GM20431 (cell line): ENCODE data around the gene SMIM24.
"Not testable (repeated sequence)": the region's sequence is repeated elsewhere in the genome, so short reads cannot be mapped to it uniquely, and the experiment has no call there.

ENCODE experiments used
- in situ Hi-C: fragments of 300-500 bp; cut with MseI, MboI; formaldehyde crosslinking; loops from one replicate; pipeline ENCODE4 v1.15.0; 2020; ENCODE audit warnings: low sequenced_read_pairs; ENCODE audit not compliant: unreplicated experiment

The SMIM24 gene

DNA sequence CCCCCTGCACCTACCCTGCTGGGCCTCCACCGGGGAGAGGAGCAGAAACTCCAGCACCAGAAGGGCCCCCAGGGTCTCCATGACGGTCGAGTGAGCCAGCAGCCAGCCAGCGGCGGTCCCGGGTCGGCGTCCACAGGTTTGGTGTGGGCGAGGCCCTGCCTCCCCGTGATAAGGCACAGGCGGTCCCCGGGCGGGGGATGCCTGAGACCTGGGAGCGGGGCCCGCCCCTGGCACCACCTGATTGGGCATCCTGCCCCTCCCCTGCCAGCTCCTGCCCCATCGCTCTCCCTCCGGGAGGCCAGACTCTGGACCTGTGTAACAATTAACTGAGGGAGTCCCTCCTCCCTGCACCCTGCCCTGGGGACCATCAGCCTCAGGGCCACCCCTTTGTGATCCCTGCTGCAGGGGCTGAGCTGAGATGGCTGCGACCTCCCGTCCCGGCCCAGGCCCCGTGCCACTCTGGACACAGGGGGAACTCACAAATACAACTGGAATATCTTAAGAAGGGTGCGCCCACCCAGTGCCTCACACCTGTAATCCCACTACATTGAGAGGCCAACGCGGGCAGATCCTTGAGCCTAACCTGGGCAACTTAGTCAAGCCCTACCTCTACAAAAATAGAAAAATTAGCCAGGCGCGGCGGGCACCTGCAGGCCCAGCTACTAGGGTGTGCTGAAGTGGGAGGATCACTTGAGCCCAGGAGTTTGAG, at the start of gene SMIM24:
SMIM24 (minus strand) TSS at position 143 of the 709 bp plus-strand sequence; CDS start at position 81, 62 bp downstream.
- in situ Hi-C loops: loop anchor here (5.0 kb wide), 1 partner anchor 153 kb away; no protein-coding TSS in a partner anchor

DNA sequence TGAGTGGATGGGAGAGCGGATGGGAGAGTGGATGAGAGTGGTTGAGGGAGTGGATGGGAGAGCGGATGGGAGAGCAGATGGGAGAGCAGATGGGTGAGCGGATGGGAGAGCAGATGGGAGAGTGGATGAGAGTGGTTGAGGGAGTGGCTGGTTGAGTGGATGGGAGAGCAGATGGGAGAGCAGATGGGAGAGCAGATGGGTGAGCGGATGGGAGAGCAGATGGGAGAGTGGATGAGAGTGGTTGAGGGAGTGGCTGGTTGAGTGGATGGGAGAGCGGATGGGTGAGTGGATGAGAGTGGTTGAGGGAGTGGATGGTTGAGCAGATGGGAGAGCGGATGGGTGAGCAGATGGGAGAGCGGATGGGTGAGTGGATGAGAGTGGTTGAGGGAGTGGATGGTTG, 49.0 kb upstream of the SMIM24 start:
- in situ Hi-C loops: not testable (repeated sequence)

DNA sequence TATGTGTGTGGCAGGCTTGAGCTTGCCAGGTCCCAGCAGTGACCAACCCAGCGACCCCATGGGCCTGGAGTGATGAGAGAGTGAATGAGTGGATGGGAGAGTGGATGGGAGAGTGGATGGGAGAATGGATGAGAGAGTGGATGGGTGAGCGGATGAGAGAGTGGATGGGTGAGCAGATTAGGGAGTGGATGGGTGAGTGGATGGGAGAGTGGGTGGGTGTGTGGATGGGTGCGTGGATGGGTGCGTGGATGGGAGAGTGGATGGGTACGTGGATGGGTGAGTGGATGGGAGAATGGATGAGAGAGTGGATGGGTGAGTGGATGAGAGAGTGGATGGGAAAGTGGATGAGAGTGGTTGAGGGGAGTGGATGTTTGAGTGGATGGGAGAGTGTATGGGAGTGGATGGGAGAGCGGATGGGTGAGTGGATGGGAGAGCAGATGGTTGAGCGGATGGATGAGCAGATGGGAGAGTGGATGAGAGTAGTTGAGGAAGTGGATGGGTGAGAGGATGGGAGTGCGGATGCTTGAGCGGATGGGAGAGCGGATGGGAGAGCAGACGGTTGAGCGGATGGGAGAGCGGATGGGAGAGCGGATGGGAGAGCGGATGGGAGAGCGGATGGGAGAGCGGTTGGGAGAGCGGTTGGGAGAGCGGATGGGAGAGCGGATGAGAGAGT, 48.4 kb upstream of the SMIM24 start:
- in situ Hi-C loops: no loop called here

DNA sequence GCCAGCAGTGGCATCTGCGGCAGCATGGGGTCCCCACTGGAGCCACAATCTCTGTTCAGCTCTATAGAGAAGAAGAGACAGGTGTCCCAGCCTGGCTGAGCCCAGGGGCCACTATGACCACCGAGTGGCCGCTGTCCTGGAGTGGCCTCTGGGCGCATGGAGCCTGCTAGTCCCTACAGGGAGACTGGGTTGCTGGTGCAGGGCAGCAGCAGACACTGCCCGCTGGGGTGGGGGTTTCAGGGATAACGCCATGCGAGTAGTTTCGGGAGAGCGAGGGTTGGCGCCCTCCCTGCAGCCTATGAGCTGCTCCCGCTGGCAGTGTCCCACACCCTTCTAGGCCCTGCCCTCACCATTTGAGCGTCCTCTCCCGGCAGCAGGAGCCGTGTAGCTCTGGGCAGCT, 47.8 kb upstream of the SMIM24 start:
- in situ Hi-C loops: no loop called here

DNA sequence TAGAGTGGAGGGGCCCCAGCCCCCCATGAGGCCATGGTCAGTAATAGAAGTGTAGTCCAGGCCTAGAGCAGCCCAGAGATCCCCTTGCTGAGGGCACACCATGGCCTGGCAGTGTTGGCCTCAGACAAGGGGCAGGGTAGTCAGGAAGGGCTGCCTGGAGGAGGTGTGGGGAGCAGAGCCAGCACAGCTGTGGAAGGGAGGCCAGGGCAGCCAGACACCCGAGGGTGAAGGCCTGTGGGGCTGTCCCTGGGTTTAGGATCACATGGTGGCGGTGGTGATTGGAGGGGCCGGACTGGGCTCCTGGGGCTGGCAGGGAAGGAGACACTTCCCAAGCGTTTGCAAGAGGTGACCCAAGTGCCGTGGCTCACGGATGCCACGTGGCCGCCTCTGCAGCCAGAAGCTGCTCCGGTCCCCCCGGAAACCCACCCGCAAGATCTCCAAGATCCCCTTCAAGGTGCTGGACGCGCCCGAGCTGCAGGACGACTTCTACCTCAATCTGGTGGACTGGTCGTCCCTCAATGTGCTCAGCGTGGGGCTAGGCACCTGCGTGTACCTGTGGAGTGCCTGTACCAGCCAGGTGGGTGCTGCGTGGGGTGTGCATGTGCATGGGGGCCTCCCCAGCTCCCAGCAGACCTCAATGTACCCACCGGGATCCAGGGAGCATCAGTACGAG, 47.0 kb upstream of the SMIM24 start:
- in situ Hi-C loops: no loop called here

DNA sequence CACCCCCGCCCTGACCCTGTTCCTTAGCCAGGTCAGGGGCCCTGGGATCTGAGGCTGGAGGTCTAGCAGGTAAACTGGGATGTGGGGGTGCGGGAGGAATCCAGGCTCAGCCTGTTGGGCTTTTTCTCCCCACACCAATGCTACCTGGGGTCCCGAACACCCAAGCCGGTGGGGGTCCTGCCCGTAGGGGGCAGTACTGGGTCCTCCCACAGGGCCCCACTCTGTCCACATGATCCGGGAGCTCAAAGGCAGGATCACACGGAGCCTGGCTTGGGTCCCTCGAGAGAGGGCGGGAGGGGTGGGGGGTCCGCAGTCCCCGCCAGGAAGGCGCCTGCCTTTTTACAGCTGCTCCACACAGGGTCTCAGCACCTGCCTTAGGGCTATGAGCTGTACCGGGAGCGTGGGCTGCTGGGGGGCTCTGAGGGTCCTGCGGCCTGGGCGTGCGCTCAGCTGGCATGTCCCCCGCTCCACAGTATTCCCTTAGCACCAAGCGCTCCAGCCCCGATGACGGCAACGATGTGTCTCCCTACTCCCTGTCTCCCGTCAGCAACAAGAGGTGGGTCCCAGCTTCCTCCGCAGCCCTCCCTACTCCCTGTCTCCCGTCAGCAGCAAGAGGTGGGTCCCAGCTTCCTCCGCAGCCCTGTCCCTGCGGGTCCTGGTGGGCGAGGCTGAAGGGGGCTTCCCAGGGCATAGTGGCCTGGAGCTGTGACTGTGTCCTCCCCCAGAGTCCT, 46.3 kb upstream of the SMIM24 start:
- in situ Hi-C loops: no loop called here

DNA sequence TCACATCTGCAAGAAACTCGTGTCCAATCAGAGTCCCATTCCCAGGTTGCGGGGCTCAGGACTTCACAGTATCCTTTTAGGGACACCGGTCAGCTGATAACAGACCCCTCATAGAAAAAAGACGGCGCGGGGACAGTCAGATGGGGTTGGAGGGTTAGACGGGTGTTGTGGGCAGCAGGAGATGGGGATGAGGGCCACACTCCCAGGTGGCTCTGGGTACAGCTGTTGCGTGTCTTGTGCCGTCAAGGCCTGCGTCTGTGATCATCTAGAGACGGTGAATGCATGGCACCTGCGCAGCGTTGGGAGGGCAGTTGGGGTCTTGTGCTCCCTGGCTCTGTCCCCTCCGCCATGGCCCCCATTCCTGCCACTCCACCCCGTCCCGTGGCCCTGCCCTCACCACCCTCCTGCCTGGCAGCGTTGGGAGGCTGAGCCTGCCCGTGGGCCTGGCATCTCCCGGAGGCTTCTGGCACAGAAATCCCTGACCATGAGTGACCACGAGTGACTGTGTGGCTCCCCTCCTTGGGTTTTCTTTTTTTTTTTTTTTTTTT, 44.7 kb upstream of the SMIM24 start:
- in situ Hi-C loops: no loop called here

DNA sequence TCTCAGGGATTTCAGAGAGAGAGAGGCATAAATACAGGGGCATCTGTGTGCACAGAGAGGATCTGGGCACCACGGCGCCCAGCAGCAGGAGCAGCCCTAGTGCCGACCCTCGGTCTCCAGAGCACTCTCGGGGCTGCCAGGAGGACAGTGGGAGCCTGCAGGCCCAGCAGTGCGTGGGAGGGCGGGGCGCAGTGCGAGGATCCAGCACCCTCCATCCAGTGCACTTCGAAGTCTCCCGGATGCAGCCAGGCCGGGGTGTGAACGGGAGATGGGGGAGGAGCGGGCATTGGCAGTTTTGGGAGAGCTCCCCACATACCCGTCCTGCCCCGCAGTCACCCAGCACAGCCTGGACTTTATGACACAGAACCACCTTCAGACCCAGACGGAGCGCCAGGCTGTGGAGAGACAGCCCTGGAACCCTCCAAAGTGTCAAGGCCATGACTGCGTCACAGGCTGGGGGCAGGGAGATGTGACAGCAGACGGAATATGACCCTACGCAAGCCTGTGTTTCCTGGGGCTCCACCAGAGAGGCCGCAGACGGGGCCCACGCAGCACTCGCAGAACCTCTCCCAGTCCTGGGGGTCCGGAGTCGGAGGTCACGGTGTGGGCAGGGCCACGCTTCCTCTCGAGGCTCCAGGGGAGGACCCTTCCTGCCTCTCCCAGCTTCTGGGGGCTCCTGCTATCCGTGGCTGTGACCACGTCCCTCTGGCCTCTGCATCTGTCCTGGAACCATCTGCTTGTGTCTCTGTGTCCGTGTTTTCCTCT, 43.9 kb upstream of the SMIM24 start:
- in situ Hi-C loops: no loop called here

DNA sequence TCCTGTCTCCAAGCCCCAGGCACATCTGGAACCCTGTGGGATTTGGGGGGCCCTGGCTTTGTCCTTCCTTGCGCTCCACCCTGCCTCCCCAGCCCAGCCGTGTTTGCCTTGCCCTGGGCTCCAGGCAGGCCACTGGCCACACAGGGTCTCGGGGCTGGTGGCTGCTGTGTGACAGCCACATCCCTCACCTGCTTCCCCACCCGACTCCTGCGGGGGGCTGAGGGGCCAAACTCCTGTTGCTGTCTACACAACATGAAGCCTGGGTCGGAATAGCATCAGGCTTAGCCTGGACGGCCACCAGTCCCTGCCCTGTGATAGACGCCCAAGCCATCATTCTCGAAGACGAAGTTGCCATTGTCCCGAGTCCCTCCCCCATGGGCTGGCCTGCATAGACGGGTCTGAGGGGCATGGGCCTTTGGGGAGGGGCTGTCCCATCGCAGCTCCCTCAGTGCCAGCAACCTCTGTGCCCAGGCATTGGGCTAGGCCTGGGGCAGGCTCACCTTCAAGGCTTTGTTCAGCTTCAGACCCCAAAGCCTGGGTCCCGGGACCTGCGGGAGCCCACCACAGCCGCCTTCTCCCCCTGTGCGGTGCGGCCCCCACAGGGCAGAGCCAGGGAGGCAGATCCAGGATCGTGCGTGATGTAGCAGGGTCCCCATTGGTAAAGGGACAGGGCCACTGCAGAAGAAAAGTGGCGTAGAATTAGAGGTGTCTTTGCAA, 43.2 kb upstream of the SMIM24 start:
- in situ Hi-C loops: no loop called here

DNA sequence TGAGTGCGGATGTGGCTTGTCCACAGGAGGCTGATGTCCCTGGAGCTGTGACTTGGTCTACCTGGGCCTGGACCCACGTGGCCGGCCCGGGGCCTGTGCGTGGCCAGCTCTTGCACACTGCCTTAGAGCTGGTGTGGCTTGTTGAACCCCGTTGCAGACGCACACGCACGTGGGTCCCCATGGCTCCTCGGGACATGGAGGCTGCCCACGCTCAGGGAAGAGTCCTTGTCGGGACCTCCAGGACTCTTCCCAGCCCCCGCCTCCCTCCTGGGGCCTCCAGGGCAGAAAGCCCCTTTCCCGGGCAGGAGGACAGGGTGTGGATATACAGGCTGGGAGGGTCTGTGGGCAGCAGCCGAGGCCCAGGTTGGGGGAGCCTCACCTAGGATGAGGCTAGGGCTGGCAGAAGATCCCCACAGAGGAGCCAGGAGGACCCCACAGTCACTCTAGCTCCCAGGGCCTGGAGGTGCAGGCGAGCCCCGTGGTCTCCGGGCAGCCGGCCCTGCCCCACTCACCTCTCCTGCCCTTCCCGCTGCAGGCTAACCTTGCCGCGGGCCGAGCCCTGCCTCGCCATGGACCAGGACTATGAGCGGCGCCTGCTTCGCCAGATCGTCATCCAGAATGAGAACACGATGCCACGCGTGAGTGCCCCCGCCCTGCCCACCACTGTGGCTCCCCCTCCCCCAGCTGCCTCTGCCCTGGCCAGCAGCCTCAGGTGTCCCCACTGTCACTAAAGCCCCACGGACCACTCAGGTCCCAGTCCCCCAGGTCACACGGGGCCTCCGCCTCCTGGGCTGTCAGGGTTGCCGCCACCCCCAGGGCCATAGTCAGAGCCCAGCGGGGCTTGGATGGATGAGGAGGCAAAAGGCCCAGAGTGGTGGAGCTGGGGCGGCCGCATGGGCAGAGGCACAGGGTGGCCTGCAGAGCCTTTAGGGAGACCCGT, 42.4 kb upstream of the SMIM24 start:
- in situ Hi-C loops: no loop called here

DNA sequence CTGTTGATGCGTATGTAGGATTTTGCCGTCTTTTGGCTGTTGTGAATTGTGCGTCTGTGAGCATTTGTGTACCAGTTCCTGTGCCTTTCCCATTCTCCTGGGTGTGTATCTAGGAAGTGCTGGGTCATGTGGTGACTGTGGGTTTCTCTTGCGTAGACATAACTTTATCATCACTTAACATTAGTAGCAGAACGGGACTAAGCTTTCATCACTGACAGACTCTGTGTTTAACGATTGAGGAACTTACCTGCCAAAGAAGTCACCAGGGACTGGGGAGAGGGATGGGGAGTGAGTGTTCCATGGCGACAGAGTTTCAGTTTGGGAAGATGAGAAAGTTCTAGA, 40.8 kb upstream of the SMIM24 start:
- in situ Hi-C loops: no loop called here

DNA sequence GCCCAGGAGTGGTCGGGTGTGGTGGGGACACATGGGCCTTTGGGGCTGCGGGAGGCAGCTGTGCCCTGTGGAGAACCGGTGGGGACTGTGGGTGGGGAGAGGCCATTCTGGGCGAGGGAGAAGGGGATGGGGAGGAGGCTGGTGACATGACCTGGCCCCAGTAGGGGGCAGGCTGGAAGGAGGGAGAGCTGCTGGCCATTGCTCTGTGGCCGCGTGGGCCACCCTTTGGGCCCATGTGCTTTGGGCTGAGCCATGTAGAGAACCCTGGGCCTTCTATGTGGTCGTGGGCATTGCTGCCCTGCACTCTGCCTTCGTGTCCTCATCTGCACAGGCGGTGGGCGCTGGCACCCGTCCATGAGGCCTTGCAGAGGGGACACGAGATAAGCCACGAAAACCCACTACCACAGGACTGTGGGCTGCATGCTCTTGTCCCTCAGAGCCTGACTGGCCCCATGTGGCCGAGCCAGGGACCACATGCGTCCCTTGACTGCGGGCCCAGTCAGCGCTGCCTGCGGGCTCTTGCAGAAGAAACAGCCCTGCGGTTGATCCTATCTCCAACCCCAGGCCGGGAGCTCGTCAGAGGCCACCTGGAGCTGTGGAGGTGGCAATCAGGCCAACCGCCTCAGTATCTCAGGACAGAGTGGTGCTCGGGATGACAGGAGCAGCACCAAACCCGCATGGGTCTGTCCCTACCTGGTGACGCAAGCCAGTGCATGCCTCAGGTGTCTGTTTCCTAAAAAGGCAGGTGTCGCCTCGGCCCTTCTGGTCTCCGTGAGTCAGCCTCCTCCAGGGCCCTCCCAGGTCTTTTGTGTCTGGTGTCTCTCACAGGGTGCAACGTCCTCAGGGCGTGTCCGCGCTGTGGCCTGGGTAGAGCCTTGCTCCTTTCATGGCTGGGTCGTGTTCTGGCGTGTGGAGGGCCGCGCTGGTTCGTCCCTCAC, 40.1 kb upstream of the SMIM24 start:
- in situ Hi-C loops: no loop called here

DNA sequence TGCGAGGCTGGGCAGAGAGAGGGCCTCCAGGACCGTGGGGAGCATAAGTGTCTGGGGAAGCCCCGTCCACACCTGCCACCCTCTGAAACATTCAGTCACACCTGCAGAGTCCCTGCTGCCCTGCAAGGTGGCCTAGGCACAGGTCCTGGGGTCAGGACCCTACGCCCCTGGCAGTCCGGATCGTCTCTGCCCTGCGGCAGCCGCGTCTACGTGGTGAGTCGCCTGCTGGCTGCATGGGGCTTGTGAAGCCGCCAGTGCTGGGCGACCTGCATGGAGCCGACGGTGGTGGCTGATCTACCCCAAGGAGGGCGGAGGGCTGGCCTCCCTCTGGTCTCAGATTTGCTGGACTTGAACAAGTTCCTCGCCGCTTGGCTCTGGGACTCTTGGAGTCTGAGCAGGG, 38.8 kb upstream of the SMIM24 start:
- in situ Hi-C loops: no loop called here

DNA sequence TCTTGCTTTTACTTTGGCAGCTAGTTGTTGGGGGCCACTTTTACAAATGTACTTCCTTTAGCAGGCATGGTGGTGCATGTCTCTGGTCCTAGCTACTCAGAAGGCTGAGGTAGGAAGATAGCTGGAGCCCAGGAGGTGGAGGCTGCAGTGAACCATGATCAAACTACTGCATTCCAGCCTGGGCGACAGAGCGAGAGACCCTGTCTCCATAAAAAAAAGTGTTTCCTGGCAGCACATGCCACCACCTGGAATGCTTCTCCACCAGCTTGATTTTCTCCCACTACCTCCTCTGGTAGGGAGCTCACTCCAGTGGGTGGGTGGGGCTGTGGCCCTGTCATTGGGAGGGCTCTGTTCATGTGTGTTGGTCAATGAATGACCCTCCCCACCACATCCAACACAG, 38.3 kb upstream of the SMIM24 start:
- in situ Hi-C loops: no loop called here

DNA sequence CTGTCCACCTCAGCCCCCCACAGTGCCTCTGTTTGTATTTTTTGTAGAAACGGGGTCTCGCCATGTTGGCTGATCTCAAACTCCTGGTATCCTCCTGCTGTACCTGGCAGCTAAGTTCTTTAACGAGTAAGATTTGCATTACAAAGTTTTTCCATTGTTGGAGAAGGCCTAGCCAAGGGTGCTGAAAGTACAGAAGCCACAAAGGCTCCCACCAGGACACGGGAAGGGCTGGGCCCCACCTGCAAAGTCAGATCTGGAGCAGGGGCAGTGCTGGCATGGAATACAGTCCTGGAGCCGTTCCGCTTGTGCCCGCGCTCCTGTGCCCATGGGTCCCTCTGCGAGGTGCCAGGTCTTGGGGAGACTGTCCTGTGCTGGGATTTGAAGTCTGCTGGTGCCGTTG, 37.9 kb upstream of the SMIM24 start:
- in situ Hi-C loops: no loop called here

DNA sequence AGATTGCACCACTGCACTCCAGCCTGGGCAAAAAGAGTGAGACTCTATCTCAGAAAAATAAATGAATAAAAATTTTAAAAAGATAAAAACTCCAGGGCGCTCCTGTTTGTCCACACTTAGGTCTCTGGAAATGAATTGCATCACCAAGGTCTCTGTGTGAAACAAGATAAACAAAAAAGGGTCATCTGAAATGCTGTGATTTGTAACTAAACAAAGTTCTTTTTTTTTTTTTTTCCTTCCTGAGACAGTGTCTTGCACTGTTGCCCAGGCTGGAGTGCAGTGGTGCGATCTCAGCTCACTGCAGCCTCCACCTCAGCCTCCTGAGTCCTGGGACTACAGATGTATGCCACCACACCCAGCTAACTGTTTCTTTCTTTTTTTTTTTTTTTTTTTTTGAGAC, 37.3 kb upstream of the SMIM24 start:
- in situ Hi-C loops: no loop called here

DNA sequence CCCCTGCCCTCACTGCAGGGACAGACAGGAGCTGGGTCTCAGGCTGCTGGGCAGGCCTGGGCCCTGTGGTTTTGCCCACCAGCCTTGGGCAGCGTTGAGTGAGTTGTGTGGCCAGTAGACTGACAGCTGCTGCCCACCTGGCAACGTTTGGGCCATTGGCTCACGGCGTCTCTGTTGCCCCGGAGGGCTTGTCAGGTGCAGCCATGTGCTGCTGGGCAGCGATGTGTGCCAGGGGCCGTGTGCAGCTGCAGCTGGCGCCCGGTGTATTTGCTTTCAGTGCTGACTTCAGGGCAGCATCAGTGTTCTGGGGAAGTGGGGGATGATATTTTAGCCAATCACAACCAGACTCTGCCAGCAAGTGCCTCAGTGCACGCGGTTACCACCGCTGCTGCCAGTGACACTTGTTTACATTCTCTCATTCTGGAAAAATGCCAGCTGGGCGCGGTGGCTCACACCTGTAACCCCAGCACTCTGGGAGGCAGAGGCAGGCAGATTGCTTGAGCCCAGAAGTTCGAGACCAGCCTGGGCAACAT, 36.4 kb upstream of the SMIM24 start:
- in situ Hi-C loops: no loop called here
